Loucy (cell line): ENCODE data around the gene LAMP1.

ENCODE experiments used
- H2AFZ ChIP-seq: fragments of 200-600 bp; sonication (generic); 2 replicates; pipeline ENCODE4 v1.6.0; 2016; ENCODE audit warnings: antibody characterized with exemption, mild to moderate bottlenecking, low read length, moderate library complexity
- H3F3A ChIP-seq: fragments of 200-600 bp; 2 replicates; pipeline ENCODE4 v1.6.0; 2016; ENCODE audit warnings: antibody characterized with exemption, low read depth, mild to moderate bottlenecking
- H3K27me3 ChIP-seq: fragments of 200-600 bp; sonication (generic); 2 replicates; pipeline ENCODE4 v1.6.1; 2014; ENCODE audit warnings: low read length, mild to moderate bottlenecking; ENCODE audit not compliant: insufficient read depth, poor library complexity, severe bottlenecking
- H3K36me3 ChIP-seq: fragments of 200-600 bp; sonication (generic); 2 replicates; pipeline ENCODE4 v1.6.1; 2016; ENCODE audit warnings: low read length; ENCODE audit not compliant: insufficient read depth
- H3K4me1 ChIP-seq: fragments of 200-600 bp; sonication (generic); 2 replicates; pipeline ENCODE4 v1.5.1; 2014; ENCODE audit warnings: low read length, mild to moderate bottlenecking; ENCODE audit not compliant: insufficient read depth, poor library complexity, severe bottlenecking
- H3K4me2 ChIP-seq: fragments of 200-600 bp; sonication (generic); 2 replicates; pipeline ENCODE4 v1.6.0; 2014; ENCODE audit warnings: antibody characterized with exemption, low read length, low read depth, mild to moderate bottlenecking; ENCODE audit not compliant: poor library complexity, severe bottlenecking
- H3K4me3 ChIP-seq: fragments of 200-600 bp; sonication (generic); 2 replicates; pipeline ENCODE4 v1.5.1; 2014; ENCODE audit warnings: low read length, mild to moderate bottlenecking, mixed read lengths; ENCODE audit not compliant: poor library complexity, severe bottlenecking
- H3K79me2 ChIP-seq: fragments of 200-600 bp; sonication (generic); 2 replicates; pipeline ENCODE4 v1.6.1; 2014; ENCODE audit warnings: low read length; ENCODE audit not compliant: insufficient read depth
- H3K9ac ChIP-seq: fragments of 200-600 bp; sonication (generic); 2 replicates; pipeline ENCODE4 v1.6.0; 2014; ENCODE audit warnings: mild to moderate bottlenecking, low read depth, low read length, moderate library complexity; ENCODE audit not compliant: poor library complexity, severe bottlenecking
- H3K9me2 ChIP-seq: fragments of 200-600 bp; sonication (generic); replicated peaks from 2 replicates; pipeline ENCODE4 v1.6.1; 2016; ENCODE audit warnings: low read depth, low read length, mixed read lengths
- H3K9me3 ChIP-seq: fragments of 200-600 bp; sonication (generic); 2 replicates; pipeline ENCODE4 v1.6.1; 2014; ENCODE audit warnings: mild to moderate bottlenecking, antibody characterized with exemption, low read length, low read depth; ENCODE audit not compliant: insufficient read depth
- H4K20me1 ChIP-seq: fragments of 200-600 bp; sonication (generic); 2 replicates; pipeline ENCODE4 v1.6.0; 2014; ENCODE audit warnings: antibody characterized with exemption, low read length, mild to moderate bottlenecking; ENCODE audit not compliant: insufficient read depth, poor library complexity, severe bottlenecking
- EZH2phosphoT487 ChIP-seq: fragments of 200-600 bp; IDR thresholded peaks from 2 replicates; pipeline ENCODE4 v1.6.1; 2018; ENCODE audit warnings: antibody characterized with exemption, mild to moderate bottlenecking, moderate library complexity, borderline replicate concordance
- TF ChIP-seq, protein P1 (sequence below): fragments of 200-600 bp; sonication (generic); conservative IDR thresholded peaks from 2 replicates; pipeline ENCODE4 v1.5.1; 2014; ENCODE audit warnings: mild to moderate bottlenecking, antibody characterized with exemption, low read length

The LAMP1 gene

DNA sequence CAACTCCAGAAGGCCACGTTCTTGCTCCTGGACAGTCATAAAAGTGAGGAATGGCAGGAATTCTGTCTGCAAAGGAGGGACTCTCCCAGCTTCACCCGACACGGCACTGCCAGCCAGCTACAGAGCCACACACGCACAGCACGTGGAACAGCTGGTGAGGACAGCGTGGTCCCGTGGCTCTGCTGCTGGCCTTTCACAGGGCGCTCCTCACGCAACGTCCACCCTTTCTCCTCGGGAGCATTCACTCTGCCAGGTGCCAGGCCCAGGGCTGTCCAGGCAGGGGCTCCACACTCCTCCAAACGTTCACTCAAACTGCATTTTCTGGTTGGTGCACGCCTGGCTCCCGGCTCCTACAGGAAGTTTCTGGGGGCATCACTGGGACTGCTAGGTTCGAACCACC lies 52.5 kb downstream of the LAMP1 start:
- Histone ChIP-seq H4K20me1 (no peaks in the 10 kb centered on the region), H2AFZ (no peak overlapping the region), H3K79me2 (no peaks in the 10 kb centered on the region), H3K9ac (no peak overlapping the region), H3K36me3 (no peaks in the 10 kb centered on the region), H3K4me2 (no peak overlapping the region), H3K27me3 (no peaks in the 10 kb centered on the region), H3K4me1 (no peaks in the 10 kb centered on the region), H3F3A (no peaks in the 10 kb centered on the region), H3K9me3 (peaks cover 13% of the 10 kb centered on the region; the same call in 1 of the 2 replicates), H3K4me3 (no peak overlapping the region), H3K9me2 (no peaks in the 10 kb centered on the region)
- TF ChIP-seq EZH2phosphoT487 = no peak
- TF ChIP-seq, protein P1, sequence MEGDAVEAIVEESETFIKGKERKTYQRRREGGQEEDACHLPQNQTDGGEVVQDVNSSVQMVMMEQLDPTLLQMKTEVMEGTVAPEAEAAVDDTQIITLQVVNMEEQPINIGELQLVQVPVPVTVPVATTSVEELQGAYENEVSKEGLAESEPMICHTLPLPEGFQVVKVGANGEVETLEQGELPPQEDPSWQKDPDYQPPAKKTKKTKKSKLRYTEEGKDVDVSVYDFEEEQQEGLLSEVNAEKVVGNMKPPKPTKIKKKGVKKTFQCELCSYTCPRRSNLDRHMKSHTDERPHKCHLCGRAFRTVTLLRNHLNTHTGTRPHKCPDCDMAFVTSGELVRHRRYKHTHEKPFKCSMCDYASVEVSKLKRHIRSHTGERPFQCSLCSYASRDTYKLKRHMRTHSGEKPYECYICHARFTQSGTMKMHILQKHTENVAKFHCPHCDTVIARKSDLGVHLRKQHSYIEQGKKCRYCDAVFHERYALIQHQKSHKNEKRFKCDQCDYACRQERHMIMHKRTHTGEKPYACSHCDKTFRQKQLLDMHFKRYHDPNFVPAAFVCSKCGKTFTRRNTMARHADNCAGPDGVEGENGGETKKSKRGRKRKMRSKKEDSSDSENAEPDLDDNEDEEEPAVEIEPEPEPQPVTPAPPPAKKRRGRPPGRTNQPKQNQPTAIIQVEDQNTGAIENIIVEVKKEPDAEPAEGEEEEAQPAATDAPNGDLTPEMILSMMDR = no peak

DNA sequence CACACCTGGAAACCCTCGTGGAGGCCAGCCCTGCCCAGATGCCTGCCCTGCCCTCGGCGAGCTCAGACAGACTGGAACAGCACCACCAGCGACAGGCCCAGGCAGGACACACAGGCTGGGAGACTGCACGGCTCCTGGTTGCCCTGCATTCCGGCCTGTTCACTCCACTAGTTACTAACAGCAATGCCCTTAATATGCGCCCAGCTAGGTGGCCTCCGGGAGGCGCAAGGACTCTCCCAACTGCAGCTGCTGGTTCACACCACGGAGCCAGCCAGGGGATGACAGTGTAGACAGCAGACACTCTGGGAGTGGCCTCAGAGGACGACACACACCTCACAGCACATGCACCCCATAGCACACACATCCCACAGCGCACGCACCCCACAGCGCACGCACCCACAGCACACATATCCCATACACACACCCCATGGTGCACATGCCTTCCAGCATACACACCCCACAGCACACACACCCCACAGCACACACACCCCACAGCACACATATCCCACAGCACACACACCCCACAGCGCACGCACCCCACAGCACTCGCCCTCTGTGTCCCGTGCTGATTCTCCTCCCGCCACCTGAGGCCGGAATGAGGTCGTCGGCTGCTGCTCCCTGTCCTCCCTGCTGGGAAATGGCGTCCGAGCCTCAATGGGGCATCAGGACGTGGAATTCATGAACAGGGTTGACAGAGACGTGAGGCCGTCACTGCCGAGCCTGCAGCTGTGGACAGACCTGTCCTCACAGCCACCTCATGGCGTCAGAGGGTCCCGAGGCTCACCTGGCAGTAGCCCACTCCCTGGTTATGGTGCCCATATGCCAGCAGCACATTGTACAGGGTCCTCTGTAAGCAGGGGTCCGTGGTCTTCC lies 53.3 kb downstream of the LAMP1 start:
- no peaks in the 10 kb centered on the region for H3F3A ChIP-seq
- TF ChIP-seq, protein P1 = no peak
- no peak for TF ChIP-seq EZH2phosphoT487
- H3K4me2 ChIP-seq = no peak overlapping the region
- no peak overlapping the region for H2AFZ ChIP-seq
- H4K20me1 ChIP-seq = no peaks in the 10 kb centered on the region
- no peaks in the 10 kb centered on the region for H3K79me2 ChIP-seq
- H3K4me1 ChIP-seq = no peaks in the 10 kb centered on the region
- H3K36me3 ChIP-seq = no peaks in the 10 kb centered on the region
- peaks cover 13% of the 10 kb centered on the region; the same call in 1 of the 2 replicates for H3K9me3 ChIP-seq
- no peak overlapping the region for H3K9ac ChIP-seq
- H3K9me2 ChIP-seq = no peaks in the 10 kb centered on the region
- H3K27me3 ChIP-seq = no peaks in the 10 kb centered on the region
- H3K4me3 ChIP-seq = no peak overlapping the region

DNA sequence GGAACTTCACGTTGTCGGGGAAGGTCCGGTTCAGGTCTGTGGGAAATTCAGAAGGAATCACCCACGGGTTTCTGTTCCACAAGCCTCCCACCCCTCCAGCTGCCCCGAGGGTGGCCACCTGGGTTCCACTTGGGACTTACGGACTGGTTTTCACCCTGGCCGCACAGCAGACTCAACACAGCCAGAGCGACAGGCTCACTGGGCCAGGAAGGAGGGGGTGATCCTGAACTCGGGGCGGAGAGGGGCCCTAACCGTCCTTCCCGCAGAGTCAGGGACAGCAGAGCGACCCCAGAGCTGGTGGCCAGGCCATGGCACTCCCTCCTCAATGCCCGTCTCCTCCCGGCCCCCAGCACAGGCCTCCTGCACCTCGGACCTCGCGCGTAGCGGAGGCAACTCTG lies 53.9 kb downstream of the LAMP1 start:
- H3K4me2 ChIP-seq = no peak overlapping the region
- H3K9me3 ChIP-seq = peaks cover 13% of the 10 kb centered on the region; the same call in 1 of the 2 replicates
- H3K4me3 ChIP-seq = no peak overlapping the region
- H3K36me3 ChIP-seq = no peaks in the 10 kb centered on the region
- H2AFZ ChIP-seq = no peak overlapping the region
- H3K79me2 ChIP-seq = no peaks in the 10 kb centered on the region
- H3K9me2 ChIP-seq = no peaks in the 10 kb centered on the region
- no peak overlapping the region for H3K9ac ChIP-seq
- no peaks in the 10 kb centered on the region for H3K4me1 ChIP-seq
- H4K20me1 ChIP-seq = no peaks in the 10 kb centered on the region
- no peaks in the 10 kb centered on the region for H3K27me3 ChIP-seq
- TF ChIP-seq EZH2phosphoT487 = no peak
- TF ChIP-seq, protein P1 = no peak
- H3F3A ChIP-seq = no peaks in the 10 kb centered on the region
